GM12873 (cell line): ENCODE data around the gene ADAMTS14.

Experiments
- TF ChIP-seq, protein P1 (sequence below): IDR thresholded peaks from 2 replicates; pipeline ENCODE4 v1.5.1; 2012; ENCODE audit warnings: low read depth, mild to moderate bottlenecking, moderate library complexity, low read length, control low read depth; ENCODE audit not compliant: insufficient read depth; ENCODE audit errors: missing control alignments

Gene ADAMTS14

DNA sequence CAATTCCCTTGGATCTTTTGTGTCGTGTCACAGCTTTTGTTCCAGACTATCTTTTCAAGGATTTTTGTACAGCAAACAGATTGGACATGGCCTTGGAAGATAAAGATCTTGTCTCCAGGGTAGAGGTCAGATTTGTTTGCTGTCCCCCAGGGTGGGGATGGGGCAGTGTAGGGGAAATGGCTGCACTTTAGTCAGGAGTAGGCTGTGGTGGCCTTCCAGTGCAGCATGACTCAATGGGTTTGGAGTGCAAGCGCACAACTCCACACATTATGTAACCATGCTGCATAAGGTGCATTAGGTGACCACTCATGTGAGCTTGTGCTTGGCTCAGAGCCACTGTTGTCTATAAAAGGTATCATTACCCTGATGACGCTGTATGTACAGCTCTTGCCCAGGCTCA, 23.9 kb upstream of the ADAMTS14 start:
- TF ChIP-seq, protein P1, sequence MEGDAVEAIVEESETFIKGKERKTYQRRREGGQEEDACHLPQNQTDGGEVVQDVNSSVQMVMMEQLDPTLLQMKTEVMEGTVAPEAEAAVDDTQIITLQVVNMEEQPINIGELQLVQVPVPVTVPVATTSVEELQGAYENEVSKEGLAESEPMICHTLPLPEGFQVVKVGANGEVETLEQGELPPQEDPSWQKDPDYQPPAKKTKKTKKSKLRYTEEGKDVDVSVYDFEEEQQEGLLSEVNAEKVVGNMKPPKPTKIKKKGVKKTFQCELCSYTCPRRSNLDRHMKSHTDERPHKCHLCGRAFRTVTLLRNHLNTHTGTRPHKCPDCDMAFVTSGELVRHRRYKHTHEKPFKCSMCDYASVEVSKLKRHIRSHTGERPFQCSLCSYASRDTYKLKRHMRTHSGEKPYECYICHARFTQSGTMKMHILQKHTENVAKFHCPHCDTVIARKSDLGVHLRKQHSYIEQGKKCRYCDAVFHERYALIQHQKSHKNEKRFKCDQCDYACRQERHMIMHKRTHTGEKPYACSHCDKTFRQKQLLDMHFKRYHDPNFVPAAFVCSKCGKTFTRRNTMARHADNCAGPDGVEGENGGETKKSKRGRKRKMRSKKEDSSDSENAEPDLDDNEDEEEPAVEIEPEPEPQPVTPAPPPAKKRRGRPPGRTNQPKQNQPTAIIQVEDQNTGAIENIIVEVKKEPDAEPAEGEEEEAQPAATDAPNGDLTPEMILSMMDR, result no peak

DNA sequence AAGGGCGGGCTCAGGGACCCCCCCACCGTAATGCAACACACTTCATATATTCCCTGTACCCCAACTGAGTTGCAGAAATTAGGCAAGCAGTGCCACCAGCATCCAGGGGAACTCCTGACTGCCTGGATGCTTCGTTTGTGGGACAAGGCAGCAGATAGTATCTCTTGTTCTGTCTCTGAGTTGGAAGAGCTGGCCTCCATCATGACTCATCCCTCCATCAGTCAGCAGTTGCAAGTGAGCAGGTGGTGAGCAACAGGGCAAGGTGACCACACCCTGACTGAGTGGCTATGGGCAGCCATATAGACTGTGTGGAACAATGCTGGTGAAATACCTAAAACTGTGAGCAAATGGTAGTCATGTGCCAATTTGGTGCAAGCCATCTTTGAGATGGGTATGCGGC, 22.8 kb upstream of the ADAMTS14 start:
- TF ChIP-seq, protein P1, result no peak

DNA sequence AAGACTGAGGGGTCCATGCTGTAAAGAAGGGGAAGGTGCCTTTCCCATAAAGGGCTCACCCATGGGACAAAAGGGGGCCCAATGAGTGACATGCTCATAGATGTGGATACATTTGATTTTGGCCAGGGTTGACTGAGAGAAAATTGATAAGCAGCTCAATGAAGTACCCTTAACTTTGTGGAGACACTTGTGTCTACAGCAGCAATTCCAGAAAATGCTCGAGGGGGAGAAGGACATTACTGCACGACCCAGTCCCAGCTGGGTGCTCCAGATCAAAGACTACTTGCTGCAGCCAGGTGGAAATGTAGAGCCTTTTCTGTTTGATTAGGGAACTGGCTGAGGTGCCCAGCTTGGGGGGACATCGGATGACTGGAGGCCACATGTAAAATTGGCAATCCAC, 22.2 kb upstream of the ADAMTS14 start:
- TF ChIP-seq, protein P1, result no peak

DNA sequence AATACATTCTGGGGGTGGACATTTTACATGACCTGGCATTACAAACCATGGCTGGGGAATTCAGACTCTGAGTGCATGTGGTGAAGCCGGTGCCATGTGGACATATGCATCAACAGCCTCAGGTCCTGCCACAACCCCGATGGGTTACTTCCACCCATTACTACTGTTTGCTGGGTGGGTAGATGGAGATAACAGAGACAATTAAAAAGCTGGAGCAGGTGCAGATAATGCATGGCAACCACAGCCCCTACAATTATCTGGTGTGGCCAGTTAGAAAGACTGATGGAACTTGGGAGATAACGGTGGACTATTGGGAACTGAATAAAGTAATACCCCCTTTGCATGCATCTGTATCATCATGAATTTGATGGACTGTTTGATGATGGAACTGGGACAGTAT, 21.6 kb upstream of the ADAMTS14 start:
- TF ChIP-seq, protein P1, result no peak

DNA sequence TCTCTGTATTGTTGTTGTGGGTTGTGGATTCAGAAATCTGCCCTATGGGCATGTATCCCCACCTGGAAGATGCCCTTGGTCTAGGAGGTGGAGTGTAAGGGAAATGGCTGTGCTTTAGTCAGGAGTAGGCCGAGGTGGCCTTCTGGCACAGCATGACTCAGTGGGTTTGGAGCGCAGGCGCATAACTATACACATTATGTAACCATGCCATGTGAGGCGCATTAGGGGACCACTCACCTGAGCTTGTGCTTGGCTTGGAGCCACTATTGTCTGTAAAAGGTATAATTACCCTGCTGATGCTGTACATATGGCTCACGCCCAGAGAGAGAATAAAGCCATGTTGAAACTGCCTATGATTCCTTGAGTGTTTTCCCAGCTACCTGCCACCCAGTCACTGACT, 20.6 kb upstream of the ADAMTS14 start:
- TF ChIP-seq, protein P1, result no peak

DNA sequence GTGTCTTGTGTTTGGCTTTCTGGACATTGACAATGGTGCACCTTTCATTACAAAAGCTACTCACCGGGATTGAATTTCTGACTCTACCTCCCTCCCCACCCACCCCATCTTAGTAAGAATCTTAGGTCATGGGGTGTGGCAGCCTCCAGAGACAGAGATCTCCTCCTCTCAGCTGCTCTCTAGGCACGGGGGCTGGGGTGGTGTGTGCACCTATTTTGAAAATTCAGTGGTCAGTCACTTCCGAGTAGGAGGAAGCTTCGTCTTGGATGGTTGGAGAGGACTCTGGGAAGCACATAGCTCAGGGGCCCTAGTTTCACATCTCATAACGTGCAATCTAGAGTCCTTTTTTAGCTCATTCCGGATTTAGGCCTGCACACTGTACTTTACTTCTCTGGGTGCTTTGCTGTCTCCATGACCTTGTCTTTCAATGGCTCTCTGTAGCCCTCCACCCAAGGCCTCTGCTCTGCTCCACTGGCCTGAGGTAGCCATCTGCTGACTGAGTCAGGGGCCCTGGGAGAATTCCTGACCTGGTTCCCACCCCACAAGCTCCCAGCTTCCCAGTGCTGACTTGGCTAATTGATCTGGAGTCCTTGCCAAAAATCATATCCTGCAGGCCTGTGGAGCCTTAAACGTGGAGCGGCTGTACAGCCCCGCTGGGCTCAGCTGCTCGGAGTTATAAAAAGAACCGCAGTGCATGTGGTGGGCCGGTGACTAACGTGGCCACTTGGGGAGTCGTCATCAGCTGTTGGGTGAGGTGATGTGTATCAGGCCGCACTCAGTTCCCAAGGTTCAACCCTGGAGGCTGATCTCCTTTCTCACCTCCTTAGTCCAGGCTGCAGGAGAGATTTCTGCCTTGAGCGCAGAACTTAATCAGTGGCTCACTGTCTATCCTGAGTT, 19.3 kb upstream of the ADAMTS14 start:
- TF ChIP-seq, protein P1, result no peak

DNA sequence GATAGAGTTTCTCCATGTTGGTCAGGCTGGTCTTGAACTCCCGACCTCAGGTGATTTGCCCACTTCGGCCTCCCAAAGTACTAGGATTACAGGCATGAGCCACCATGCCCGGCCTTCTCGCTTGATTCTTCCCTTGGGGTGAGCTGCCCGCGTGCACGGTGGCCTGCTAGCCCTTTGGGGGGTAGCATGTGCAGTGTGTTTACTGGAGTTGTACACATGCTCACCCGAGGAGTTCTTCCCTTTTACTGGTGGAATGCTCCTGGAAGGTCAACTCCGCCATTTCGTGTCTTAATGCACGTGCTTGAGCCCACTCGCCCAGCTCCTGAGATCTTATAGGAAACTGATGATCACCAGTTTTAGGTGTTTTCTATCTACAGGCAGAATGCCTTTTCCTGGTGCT, 17.0 kb upstream of the ADAMTS14 start:
- TF ChIP-seq, protein P1, result no peak
